K562 (cell line): ENCODE results near the gene PLCL1. TPM values are rescaled to one million over a fixed set of nuclear protein-coding genes. Genes with fewer than 3 reads are reported as not detected.

Experiments used
- ATAC-seq: fragments of 200-7000 bp; cut with Tn5 transposase; 3 replicates; pipeline ENCODE4 v1.9.1; 2020; ENCODE audit warnings: moderate library complexity
- BruUV-seq: library from RNA; stranded (reverse); fragments of 400-500 nt; replicated peaks from 2 replicates; lab custom pipeline; 2021; lab: Mats Ljungman, UMichigan
- CTCF ChIA-PET: fragments of 300-600 bp; formaldehyde crosslinking; extraction: SDS; loops from one replicate; lab custom pipeline; 2021; ENCODE audit warnings: low intra/inter-chr PET ratio; lab: Yijun Ruan, JAX
- POLR2A ChIA-PET: fragments of 300-600, 350-650 bp; sonication (Branson Sonifier 250); formaldehyde crosslinking; extraction: SDS; loops from one replicate; lab custom pipeline; 2021; ENCODE audit warnings: antibody characterized with exemption, inconsistent platforms; lab: Yijun Ruan, JAX
- DNase-seq, 4 experiments: peaks; one replicate each; pipeline versions ENCODE4 v3.0.0 to v3.0.0-alpha.2; 2011 to 2018; ENCODE audit warnings: low spot score in 3 of 4, mixed read lengths in 3 of 4; ENCODE audit errors: extremely low read depth in 1 of 4
- FAIRE-seq: peaks from 2 replicates; lab custom pipeline; 2011; peaks lifted over from hg19 to GRCh38; lab: Jason Lieb, UNC
- H2AFZ ChIP-seq: 2 replicates; pipeline ENCODE4 v1.6.0; 2011; ENCODE audit warnings: low read depth, low read length, control low read depth, inconsistent platforms
- H3K27ac ChIP-seq: fragments of 200-600 bp; 3 replicates; pipeline ENCODE4 v1.8.0; 2011; ENCODE audit warnings: low read depth, mild to moderate bottlenecking, control low read depth, inconsistent platforms, low read length, moderate library complexity, mixed read lengths; ENCODE audit errors: extremely low read depth
- H3K27me3 ChIP-seq, 2 experiments: fragments of 300-600 bp in 1 of 2; 2 replicates in 1 of 2; 3 replicates in 1 of 2; pipeline versions ENCODE4 v1.6.0 to v1.8.0; 2011; ENCODE audit warnings: inconsistent platforms in 2 of 2, low read length in 2 of 2, mild to moderate bottlenecking in 1 of 2, mixed read lengths in 1 of 2, moderate library complexity in 1 of 2; ENCODE audit not compliant: control insufficient read depth in 2 of 2, insufficient read depth in 2 of 2
- H3K36me3 ChIP-seq: fragments of 300-600 bp; 3 replicates; pipeline ENCODE4 v1.8.0; 2011; ENCODE audit warnings: mild to moderate bottlenecking, low read length, inconsistent platforms; ENCODE audit not compliant: control insufficient read depth, insufficient read depth
- H3K4me1 ChIP-seq, 2 experiments: fragments of 200-600 bp in 1 of 2; replicated peaks in 1 of 2; 2 replicates in 1 of 2; 3 replicates in 1 of 2; pipeline versions ENCODE4 v1.5.1 to v1.8.0; 2011; ENCODE audit warnings: inconsistent platforms in 2 of 2, low read length in 2 of 2, mild to moderate bottlenecking in 1 of 2, mixed read lengths in 1 of 2, moderate library complexity in 1 of 2; ENCODE audit not compliant: control insufficient read depth in 2 of 2, insufficient read depth in 2 of 2
- H3K4me2 ChIP-seq: 2 replicates; pipeline ENCODE4 v1.6.1; 2011; ENCODE audit warnings: low read length, control low read depth, inconsistent platforms, mixed read lengths; ENCODE audit not compliant: insufficient read depth
- H3K4me3 ChIP-seq: fragments of 200-600 bp; sonication (generic), shearing (Covaris generic); 2 replicates; pipeline ENCODE4 v1.5.1; 2016; ENCODE audit warnings: control low read depth, inconsistent platforms
- H3K79me2 ChIP-seq: fragments of 200-600 bp; 3 replicates; pipeline ENCODE4 v1.8.0; 2011; ENCODE audit warnings: low read length, inconsistent platforms; ENCODE audit not compliant: control insufficient read depth, insufficient read depth
- H3K9ac ChIP-seq, 2 experiments: 2 replicates each; pipeline versions ENCODE4 v1.6.0 to v1.6.1; 2011; ENCODE audit warnings: low read depth in 2 of 2, low read length in 2 of 2, control low read depth in 1 of 2, inconsistent platforms in 1 of 2, mild to moderate bottlenecking in 1 of 2, mixed read lengths in 1 of 2; ENCODE audit not compliant: insufficient read depth in 1 of 2
- H3K9me1 ChIP-seq: one replicate; pipeline ENCODE4 v1.6.0; 2011; ENCODE audit warnings: inconsistent platforms, mild to moderate bottlenecking, low read length, moderate library complexity; ENCODE audit not compliant: control insufficient read depth, insufficient read depth
- H3K9me3 ChIP-seq: replicated peaks from 2 replicates; pipeline ENCODE4 v1.5.1; 2011; ENCODE audit warnings: low read depth, low read length, inconsistent platforms; ENCODE audit not compliant: control insufficient read depth, insufficient read depth
- H4K20me1 ChIP-seq: replicated peaks from 2 replicates; pipeline ENCODE4 v1.6.1; 2011; ENCODE audit warnings: low read length, inconsistent platforms, mixed read lengths; ENCODE audit not compliant: control insufficient read depth, insufficient read depth
- ERF ChIP-seq: fragments of 450-650 bp; formaldehyde crosslinking; IDR thresholded peaks from 2 replicates; pipeline ENCODE4 v1.4.0; 2020; ENCODE audit warnings: mild to moderate bottlenecking, mixed read lengths
- HMGN3 ChIP-seq: IDR thresholded peaks from 2 replicates; pipeline ENCODE4 v1.6.1; 2011; ENCODE audit warnings: borderline replicate concordance, low read depth, mild to moderate bottlenecking, mixed read lengths, low read length; ENCODE audit not compliant: insufficient read length; ENCODE audit errors: extremely low read depth
- HNRNPH1 ChIP-seq: fragments of 200-400 bp; formaldehyde crosslinking; optimal IDR thresholded peaks from 2 replicates; pipeline ENCODE3; 2017; ENCODE audit warnings: low read depth, mild to moderate bottlenecking, low read length, moderate library complexity
- KDM5B ChIP-seq: fragments of 200-600 bp; sonication (generic); IDR thresholded peaks from 2 replicates; pipeline ENCODE4 v1.6.1; 2012; ENCODE audit warnings: low read depth, mild to moderate bottlenecking, moderate library complexity, low read length, control low read depth, inconsistent platforms; ENCODE audit not compliant: insufficient replicate concordance
- ZBTB40 ChIP-seq, 2 experiments: fragments of 450-650 bp in 1 of 2; sonication (generic) in 1 of 2; formaldehyde crosslinking in 1 of 2; IDR thresholded peaks; 2 replicates each; pipeline versions ENCODE4 v1.7.1 to v1.9.0; 2016 to 2022; ENCODE audit warnings: inconsistent platforms in 1 of 2, mild to moderate bottlenecking in 1 of 2, missing genetic modification reagents in 1 of 2
- ZBTB43 ChIP-seq: sonication (generic); formaldehyde crosslinking; IDR thresholded peaks from 2 replicates; pipeline ENCODE4 v1.8.0; 2023; ENCODE audit warnings: mild to moderate bottlenecking, missing genetic modification reagents
- WGBS: fragments of 100-300 bp; shearing (Covaris generic); methylation state at CpG from one replicate; pipeline ENCODE4 v1.1.6; 2016; ENCODE audit warnings: low coverage, mixed read lengths; ENCODE audit not compliant: insufficient coverage; ENCODE audit errors: missing lambda C conversion rate; 5-methylcytosine and 5-hydroxymethylcytosine counted together
- in situ Hi-C: fragments of 300-500 bp; cut with MboI; formaldehyde crosslinking; loops from 4 replicates; pipeline ENCODE4 v1.15.0; 2018; ENCODE audit warnings: inconsistent platforms, mixed read lengths
- intact Hi-C: fragments of 100-400 bp; cut with micrococcal nuclease; formaldehyde crosslinking; loops from 2 replicates; pipeline ENCODE4 v1.14.2; 2022
- polyA plus RNA-seq, 8 experiments: library from polyadenylated mRNA; depleted of rRNA in 4 of 8; stranded (reverse) in 5 of 8; unstranded in 3 of 8; fragments of >200 nt; fragmentation: Nextera tagmentation in 2 of 8; fragmentation: Illumina TruSeq in 1 of 8; extraction: Ambion mirVana in 2 of 8; extraction: Trizol in 1 of 8; gene quantifications; 2 replicates each; pipeline versions ENCODE4 v1.2.1 to v1.2.3, GENCODE V29; 2011 to 2014; ENCODE audit warnings: inconsistent platforms in 1 of 8, missing spikeins in 1 of 8
- total RNA-seq, 7 experiments: library from RNA; depleted of rRNA in 6 of 7; stranded (reverse); fragments of >200 nt in 6 of 7; fragmentation: Illumina TruSeq in 2 of 7; extraction: Trizol in 2 of 7; gene quantifications; 2 replicates each; pipeline versions ENCODE4 v1.2.1 to v1.2.3, GENCODE V29; 2011 to 2021; ENCODE audit warnings: low replicate concordance in 1 of 7

PLCL1 gene
- total and polyA plus RNA-seq, 9 of the 15 experiments (the other 6 are each of a cell fraction or from before 2014, with no cell fraction given): 2.0 to 17.7 (median 8.6) TPM

GRCh38 chr2:197838036-197838435 is 33.6 kb downstream of the PLCL1 start:
- Histone ChIP-seq H4K20me1 (no peaks in the 10 kb centered on the region), H3K9me3 (no peaks in the 10 kb centered on the region), H3K4me1 (no peaks in the 10 kb centered on the region; a peak in 1 of 5 replicates), H3K4me2 (no peak overlapping the region), H3K79me2 (peaks cover 6% of the 10 kb centered on the region; the same call in 2 of the 3 replicates), H3K36me3 (no peaks in the 10 kb centered on the region), H3K9me1 (no peaks in the 10 kb centered on the region), H3K9ac (no peak overlapping the region), H3K4me3 (no peak overlapping the region), H3K27me3 (no peaks in the 10 kb centered on the region), H3K27ac (no peak overlapping the region), H2AFZ (no peak overlapping the region)
- WGBS: 43% methylated on average over 5 of the region's 5 CpGs
- CTCF ChIA-PET: no interaction called here
- POLR2A ChIA-PET: interaction anchor here (0.5 to 1.7 kb wide), 5 partner anchors 10 to 82 kb away, joined by 3 to 5 read pairs (median 3); no protein-coding TSS in a partner anchor
- in situ Hi-C loops (no loop called here), intact Hi-C loops (no loop called here)
- DNase-seq (no peak), ATAC-seq (no peak), FAIRE-seq (peak; percentile 40)
- BruUV-seq: no TSS peak
- no peak for TF ChIP-seq ERF
- no peak for TF ChIP-seq ZBTB43 (CRISPR knock-in tag)
- TF ChIP-seq KDM5B: no peak
- TF ChIP-seq ZBTB40 (IDR thresholded peaks at IDR 0.05): no peak
- no peak for TF ChIP-seq ZBTB40 (CRISPR knock-in tag; IDR thresholded peaks at IDR 0.05)
- TF ChIP-seq HMGN3: no peak
- TF ChIP-seq HNRNPH1: no peak
